CD14-positive monocyte (primary cell): ENCODE data around the gene SOCS4. TPM values are rescaled to one million over a fixed set of nuclear protein-coding genes. Genes with fewer than 3 reads are reported as not detected.
A peak's percentile ranks its signal among the peaks of the same experiment; 100 is the strongest.

Experiments used
- DNase-seq, 3 donors: peaks; one replicate each; pipeline ENCODE4 v3.0.0-alpha.2; 2011 to 2022
- H2AFZ ChIP-seq: 2 replicates; pipeline ENCODE4 v1.6.0; 2012; ENCODE audit warnings: mild to moderate bottlenecking, low read depth, low read length, inconsistent platforms; ENCODE audit not compliant: insufficient read depth, poor library complexity, severe bottlenecking
- H3K27ac ChIP-seq, 2 donors: 1 replicate in 1 of 2; 2 replicates in 1 of 2; pipeline ENCODE4 v1.5.1; 2012 to 2013; ENCODE audit warnings: low read length in 2 of 2, control low read depth in 1 of 2, inconsistent platforms in 1 of 2, low read depth in 1 of 2, mild to moderate bottlenecking in 1 of 2
- H3K27me3 ChIP-seq, 2 donors: one replicate each; pipeline versions ENCODE4 v1.6.0 to v1.6.1; 2011 to 2013; ENCODE audit warnings: low read length in 2 of 2; ENCODE audit not compliant: control insufficient read depth in 2 of 2, insufficient read depth in 2 of 2
- H3K36me3 ChIP-seq, 2 donors: replicated peaks in 1 of 2; 1 replicate in 1 of 2; 2 replicates in 1 of 2; pipeline versions ENCODE4 v1.5.1 to v1.6.1; 2012 to 2013; ENCODE audit warnings: low read length in 2 of 2, control low read depth in 1 of 2, inconsistent platforms in 1 of 2, mild to moderate bottlenecking in 1 of 2; ENCODE audit not compliant: insufficient read depth in 2 of 2, control insufficient read depth in 1 of 2
- H3K4me1 ChIP-seq, 2 donors: 1 replicate in 1 of 2; 2 replicates in 1 of 2; pipeline versions ENCODE4 v1.5.1 to v1.6.1; 2012 to 2013; ENCODE audit warnings: low read length in 2 of 2, control low read depth in 1 of 2, inconsistent platforms in 1 of 2, mild to moderate bottlenecking in 1 of 2, moderate library complexity in 1 of 2; ENCODE audit not compliant: insufficient read depth in 2 of 2, control insufficient read depth in 1 of 2
- H3K4me2 ChIP-seq: replicated peaks from 2 replicates; pipeline ENCODE3; 2012; ENCODE audit warnings: low read length, moderate library complexity, mild to moderate bottlenecking; ENCODE audit not compliant: poor library complexity, severe bottlenecking; ENCODE audit errors: extremely low read depth
- H3K4me3 ChIP-seq, 3 experiments: fragments of 200-600 bp in 1 of 3; sonication (generic) in 1 of 3; replicated peaks in 1 of 3; 1 replicate in 2 of 3; 2 replicates in 1 of 3; pipeline ENCODE4 v1.5.1; 2011 to 2013; ENCODE audit warnings: low read length in 3 of 3, mild to moderate bottlenecking in 3 of 3, control low read depth in 2 of 3, low read depth in 2 of 3, inconsistent platforms in 1 of 3, moderate library complexity in 1 of 3
- H3K79me2 ChIP-seq: 2 replicates; pipeline ENCODE4 v1.6.0; 2012; ENCODE audit warnings: mild to moderate bottlenecking, control low read depth, inconsistent platforms, low read length, moderate library complexity; ENCODE audit not compliant: insufficient read depth
- H3K9ac ChIP-seq: 2 replicates; pipeline ENCODE4 v1.6.0; 2017; ENCODE audit warnings: low read length, mild to moderate bottlenecking; ENCODE audit not compliant: insufficient read depth, poor library complexity, severe bottlenecking
- H3K9me3 ChIP-seq, 2 donors: replicated peaks in 1 of 2; 1 replicate in 1 of 2; 2 replicates in 1 of 2; pipeline versions ENCODE4 v1.5.1 to v1.6.1; 2012 to 2013; ENCODE audit warnings: low read length in 2 of 2, control low read depth in 1 of 2; ENCODE audit not compliant: control insufficient read depth in 1 of 2, insufficient read depth in 1 of 2
- H4K20me1 ChIP-seq: 2 replicates; pipeline ENCODE4 v1.6.0; 2012; ENCODE audit warnings: mild to moderate bottlenecking, low read length, control low read depth, moderate library complexity; ENCODE audit not compliant: insufficient read depth
- H3K27ac Mint-ChIP-seq, 7 donors: one replicate each; pipeline ENCODE4 v1.8.0; 2020; ENCODE audit warnings: mild to moderate bottlenecking in 7 of 7, mixed read lengths in 7 of 7, moderate library complexity in 6 of 7, inconsistent platforms in 2 of 7
- H3K27me3 Mint-ChIP-seq, 3 donors: one replicate each; pipeline ENCODE4 v1.8.0; 2021 to 2022; ENCODE audit warnings: low read depth in 3 of 3, mild to moderate bottlenecking in 3 of 3, mixed read lengths in 3 of 3, moderate library complexity in 3 of 3, inconsistent platforms in 1 of 3
- H3K36me3 Mint-ChIP-seq, 2 donors: one replicate each; pipeline ENCODE4 v1.8.0; 2020; ENCODE audit warnings: mixed read lengths in 2 of 2, inconsistent platforms in 1 of 2, mild to moderate bottlenecking in 1 of 2
- H3K4me1 Mint-ChIP-seq: one replicate; pipeline ENCODE4 v1.8.0; 2020; ENCODE audit warnings: mild to moderate bottlenecking, mixed read lengths
- H3K4me3 Mint-ChIP-seq, 2 donors: one replicate each; pipeline ENCODE4 v1.8.0; 2020; ENCODE audit warnings: mild to moderate bottlenecking in 2 of 2, mixed read lengths in 2 of 2, moderate library complexity in 1 of 2
- H3K9me3 Mint-ChIP-seq, 7 donors: one replicate each; pipeline ENCODE4 v1.8.0; 2020 to 2022; ENCODE audit warnings: mixed read lengths in 7 of 7, mild to moderate bottlenecking in 6 of 7, moderate library complexity in 6 of 7, inconsistent platforms in 2 of 7
- CTCF ChIP-seq: fragments of 200-600 bp; IDR thresholded peaks from one replicate; pipeline ENCODE4 v1.8.0; 2022; ENCODE audit warnings: antibody characterized with exemption, mild to moderate bottlenecking
- WGBS: methylation state at CpG from one replicate; pipeline ENCODE4 v1.1.5; 2013; ENCODE audit warnings: missing lambda C conversion rate; ENCODE audit not compliant: insufficient coverage; 5-methylcytosine and 5-hydroxymethylcytosine counted together
- intact Hi-C, 2 donors: fragments of 100-400 bp; cut with micrococcal nuclease; formaldehyde crosslinking; loops; one replicate each; pipeline versions ENCODE4 v1.15.0 to v1.15.1; 2023
- polyA plus RNA-seq, 3 donors: library from polyadenylated mRNA; depleted of rRNA in 1 of 3; unstranded in 2 of 3; stranded (reverse) in 1 of 3; fragments of 300-500 nt in 2 of 3; fragments of >200 nt in 1 of 3; fragmentation: Illumina TruSeq in 2 of 3; gene quantifications; 1 replicate in 2 of 3; 2 replicates in 1 of 3; pipeline ENCODE4 v1.2.3, GENCODE V29; 2012 to 2021

SOCS4 gene
- polyA plus RNA-seq, 3 donors, result 2.5 to 5.0 (median 3.0) TPM

- TF ChIP-seq CTCF, result no peak
- H2AFZ ChIP-seq, result peak overlapping the region; percentile 35
- no peaks in the 10 kb centered on the region for H3K9me3 ChIP-seq
- H3K9ac ChIP-seq, result peak overlapping the region; percentile 17
- no peaks in the 10 kb centered on the region for H3K27me3 ChIP-seq
- 17% methylated on average over 3 of the region's 5 CpGs for WGBS
- Mint-ChIP-seq H3K9me3 (peaks cover 0 to 2% (median 0%) of the 10 kb centered on the region in 7 donors), H3K36me3 (peaks cover 0 to 6% of the 10 kb centered on the region in 2 donors), H3K4me1 (peaks cover 38% of the 10 kb centered on the region), H3K27ac (peak overlapping the region; percentile 93 to 98 (median 95)), H3K27me3 (peaks cover 0 to 2% (median 2%) of the 10 kb centered on the region in 3 donors), H3K4me3 (peak overlapping the region; percentile 16 to 59)
- intact Hi-C loops, result no loop called here
- peak overlapping the region in 1 of 3 experiments; percentile 9 for H3K4me3 ChIP-seq
- H3K4me1 ChIP-seq, result peaks cover 34 to 42% of the 10 kb centered on the region in 2 donors
- DNase-seq, result peak; percentile 91 to 96 (median 94)
- H4K20me1 ChIP-seq, result no peaks in the 10 kb centered on the region
- no peaks in the 10 kb centered on the region for H3K79me2 ChIP-seq
- H3K27ac ChIP-seq, result peak overlapping the region; percentile 70 to 78
- H3K36me3 ChIP-seq, result no peaks in the 10 kb centered on the region
- H3K4me2 ChIP-seq, result peak overlapping the region; percentile 17
These were observed 71.0 kb downstream of the SOCS4 start for GRCh38 chr14:55097881-55098560.

GRCh38 chr14:55098561-55098898, 71.5 kb downstream of the SOCS4 start:
- intact Hi-C loops, result no loop called here
- Mint-ChIP-seq H3K27me3 (peaks cover 0 to 2% (median 2%) of the 10 kb centered on the region in 3 donors), H3K9me3 (peaks cover 0 to 2% (median 0%) of the 10 kb centered on the region in 7 donors), H3K4me1 (peaks cover 43% of the 10 kb centered on the region), H3K27ac (peak overlapping the region; percentile 93 to 98 (median 95)), H3K4me3 (peak overlapping the region in 1 of 2 donors; percentile 59), H3K36me3 (peaks cover 0 to 8% of the 10 kb centered on the region in 2 donors)
- no peaks in the 10 kb centered on the region for H3K79me2 ChIP-seq
- no peaks in the 10 kb centered on the region for H3K36me3 ChIP-seq
- no peak overlapping the region for H3K4me3 ChIP-seq
- no peaks in the 10 kb centered on the region for H3K9me3 ChIP-seq
- peaks cover 39 to 47% of the 10 kb centered on the region in 2 donors for H3K4me1 ChIP-seq
- peak overlapping the region; percentile 70 to 78 for H3K27ac ChIP-seq
- no peaks in the 10 kb centered on the region for H3K27me3 ChIP-seq
- DNase-seq, result no peak
- H3K9ac ChIP-seq, result peak overlapping the region; percentile 27
- peak overlapping the region; percentile 35 for H2AFZ ChIP-seq
- H4K20me1 ChIP-seq, result no peaks in the 10 kb centered on the region
- no CpG with 5 or more reads among the region's 1 CpG for WGBS
- TF ChIP-seq CTCF, result no peak
- H3K4me2 ChIP-seq, result peak overlapping the region; percentile 17

Other genes with a start within 250 kb of the SOCS4 start
- 10 to 100 TPM; 55.3 to 68.6 (median 63.3) TPM for gene GCH1, start 124.4 kb upstream of the SOCS4 start, polyA plus RNA-seq
- gene WDHD1, start 137 bp upstream of the SOCS4 start, polyA plus RNA-seq, result under 1 TPM; 0.19 to 0.37 (median 0.30) TPM
- gene MAPK1IP1L, start 24.4 kb downstream of the SOCS4 start, polyA plus RNA-seq, result 10 to 100 TPM; 44.8 to 89.8 (median 67.8) TPM
- 100 to 1,000 TPM; 266 to 878 (median 788) TPM for gene LGALS3, start 102.0 kb downstream of the SOCS4 start, polyA plus RNA-seq
- under 1 TPM in 1 of 3 donors, not detected in 2; 0.23 TPM for gene DLGAP5, start 164.3 kb downstream of the SOCS4 start, polyA plus RNA-seq
- gene FBXO34, start 244.2 kb downstream of the SOCS4 start, polyA plus RNA-seq, result 10 to 100 TPM; 10.3 to 18.1 (median 17.3) TPM